Fibroblast of lung (primary cell): ENCODE results near the gene SPEF1. TPM values are rescaled to one million over a fixed set of nuclear protein-coding genes. Genes with fewer than 3 reads are reported as not detected.

Source experiments
- DNase-seq, 2 donors: peaks; one replicate each; pipeline versions ENCODE4 v3.0.0 to v3.0.0-alpha.2; 2010; ENCODE audit warnings: low read depth in 2 of 2
- H2AFZ ChIP-seq: 2 replicates; pipeline ENCODE4 v1.5.1; 2012; ENCODE audit warnings: low read length, control low read depth, inconsistent platforms
- H3K27ac ChIP-seq: 2 replicates; pipeline ENCODE4 v1.5.1; 2011; ENCODE audit warnings: low read length, control low read depth; ENCODE audit not compliant: insufficient read depth
- H3K27me3 ChIP-seq: 2 replicates; pipeline ENCODE4 v1.5.1; 2011; ENCODE audit warnings: mild to moderate bottlenecking, low read length; ENCODE audit not compliant: control insufficient read depth, insufficient read depth
- H3K36me3 ChIP-seq: 2 replicates; pipeline ENCODE4 v1.5.1; 2011; ENCODE audit warnings: low read length; ENCODE audit not compliant: control insufficient read depth, insufficient read depth
- H3K4me1 ChIP-seq: 2 replicates; pipeline ENCODE4 v1.5.1; 2011; ENCODE audit warnings: low read length; ENCODE audit not compliant: control insufficient read depth, insufficient read depth; ENCODE audit errors: extremely low read depth
- H3K4me2 ChIP-seq: 2 replicates; pipeline ENCODE4 v1.5.1; 2011; ENCODE audit warnings: low read length, control low read depth; ENCODE audit not compliant: insufficient read depth; ENCODE audit errors: extremely low read depth
- H3K4me3 ChIP-seq, 4 experiments: fragments of 200-600 bp in 1 of 4; sonication (generic) in 1 of 4; replicated peaks in 1 of 4; 2 replicates each; pipeline ENCODE4 v1.5.1; 2011 to 2016; ENCODE audit warnings: low read length in 4 of 4, low read depth in 3 of 4, mild to moderate bottlenecking in 3 of 4, control low read depth in 2 of 4, inconsistent platforms in 1 of 4, mixed read lengths in 1 of 4; ENCODE audit not compliant: insufficient read depth in 1 of 4; ENCODE audit errors: control extremely low read depth in 1 of 4
- H3K79me2 ChIP-seq: 2 replicates; pipeline ENCODE4 v1.5.1; 2012; ENCODE audit warnings: mild to moderate bottlenecking, low read length, inconsistent platforms; ENCODE audit not compliant: control insufficient read depth, insufficient read depth
- H3K9ac ChIP-seq: 2 replicates; pipeline ENCODE4 v1.5.1; 2011; ENCODE audit warnings: mild to moderate bottlenecking, low read length, control low read depth; ENCODE audit not compliant: insufficient read depth
- H3K9me3 ChIP-seq: 2 replicates; pipeline ENCODE4 v1.5.1; 2012; ENCODE audit warnings: low read depth, low read length; ENCODE audit not compliant: control insufficient read depth, insufficient read depth
- H4K20me1 ChIP-seq: 2 replicates; pipeline ENCODE4 v1.5.1; 2011; ENCODE audit warnings: low read length; ENCODE audit not compliant: control insufficient read depth, insufficient read depth; ENCODE audit errors: extremely low read depth
- CTCF ChIP-seq, 2 donors: IDR thresholded peaks in 1 of 2; conservative IDR thresholded peaks in 1 of 2; 1 replicate in 1 of 2; 2 replicates in 1 of 2; pipeline ENCODE4 v1.5.1; 2011 to 2012; ENCODE audit warnings: low read length in 2 of 2, control low read depth in 1 of 2, inconsistent platforms in 1 of 2, low read depth in 1 of 2, mild to moderate bottlenecking in 1 of 2
- EZH2 ChIP-seq: IDR thresholded peaks from 2 replicates; pipeline ENCODE4 v1.5.1; 2012; ENCODE audit warnings: low read length, control low read depth, mild to moderate bottlenecking; ENCODE audit errors: missing control alignments
- polyA plus RNA-seq, 2 donors: library from polyadenylated mRNA; depleted of rRNA in 1 of 2; stranded (reverse) in 1 of 2; unstranded in 1 of 2; fragments of >200 nt; gene quantifications; 2 replicates each; pipeline ENCODE4 v1.2.1, GENCODE V29; 2011 to 2012; ENCODE audit warnings: missing spikeins in 1 of 2
- total RNA-seq: library from RNA; depleted of rRNA; stranded (reverse); fragments of >200 nt; gene quantifications from 2 replicates; pipeline ENCODE4 v1.2.1, GENCODE V29; 2014

Gene SPEF1
- total and polyA plus RNA-seq, 2 donors (not counting 1 experiment from before 2014, with no cell fraction given) = 0.07 to 0.17 TPM

GRCh38 chr20:3825526-3825925, 44.3 kb upstream of the SPEF1 start:
- no peaks in the 10 kb centered on the region for H3K9me3 ChIP-seq
- no peaks in the 10 kb centered on the region for H3K27me3 ChIP-seq
- H3K4me3 ChIP-seq = no peak overlapping the region
- H3K4me2 ChIP-seq = no peak overlapping the region
- DNase-seq = no peak
- TF ChIP-seq EZH2 = no peak
- TF ChIP-seq CTCF (conservative IDR thresholded peaks at IDR 0.05 in 1 of 2, IDR thresholded peaks at IDR 0.05 in 1 of 2; ENCODE audit: low read depth in 1 of 2, low read length in 2 of 2) = no peak
- H3K27ac ChIP-seq = no peak overlapping the region
- no peaks in the 10 kb centered on the region for H4K20me1 ChIP-seq
- H3K9ac ChIP-seq = no peak overlapping the region
- no peak overlapping the region for H2AFZ ChIP-seq
- peaks cover 20% of the 10 kb centered on the region for H3K36me3 ChIP-seq
- H3K79me2 ChIP-seq = peaks cover 8% of the 10 kb centered on the region
- H3K4me1 ChIP-seq = no peaks in the 10 kb centered on the region

GRCh38 chr20:3823881-3824280, 42.6 kb upstream of the SPEF1 start:
- TF ChIP-seq EZH2 (no peak), CTCF (conservative IDR thresholded peaks at IDR 0.05 in 1 of 2, IDR thresholded peaks at IDR 0.05 in 1 of 2; ENCODE audit: low read depth in 1 of 2, low read length in 2 of 2) (no peak)
- H3K36me3 ChIP-seq = peaks cover 20% of the 10 kb centered on the region
- no peak for DNase-seq
- no peak overlapping the region for H3K27ac ChIP-seq
- H2AFZ ChIP-seq = no peak overlapping the region
- H4K20me1 ChIP-seq = no peaks in the 10 kb centered on the region
- H3K79me2 ChIP-seq = peaks cover 8% of the 10 kb centered on the region
- H3K9me3 ChIP-seq = no peaks in the 10 kb centered on the region
- peaks cover 3% of the 10 kb centered on the region for H3K4me1 ChIP-seq
- H3K4me3 ChIP-seq = no peak overlapping the region
- no peak overlapping the region for H3K9ac ChIP-seq
- H3K27me3 ChIP-seq = no peaks in the 10 kb centered on the region
- H3K4me2 ChIP-seq = no peak overlapping the region

GRCh38 chr20:3821996-3822395, 40.7 kb upstream of the SPEF1 start:
- Histone ChIP-seq H4K20me1 (no peaks in the 10 kb centered on the region), H3K9me3 (no peaks in the 10 kb centered on the region), H3K79me2 (peaks cover 8% of the 10 kb centered on the region), H3K27me3 (no peaks in the 10 kb centered on the region), H3K9ac (no peak overlapping the region), H3K4me2 (no peak overlapping the region), H2AFZ (no peak overlapping the region), H3K4me1 (peaks cover 9% of the 10 kb centered on the region), H3K36me3 (peaks cover 20% of the 10 kb centered on the region), H3K27ac (no peak overlapping the region), H3K4me3 (no peak overlapping the region)
- no peak for DNase-seq
- TF ChIP-seq EZH2 = no peak
- TF ChIP-seq CTCF (conservative IDR thresholded peaks at IDR 0.05 in 1 of 2, IDR thresholded peaks at IDR 0.05 in 1 of 2; ENCODE audit: low read depth in 1 of 2, low read length in 2 of 2) = no peak
